ENCODE measurements around the gene SEMA3F.

SEMA3F gene

DNA sequence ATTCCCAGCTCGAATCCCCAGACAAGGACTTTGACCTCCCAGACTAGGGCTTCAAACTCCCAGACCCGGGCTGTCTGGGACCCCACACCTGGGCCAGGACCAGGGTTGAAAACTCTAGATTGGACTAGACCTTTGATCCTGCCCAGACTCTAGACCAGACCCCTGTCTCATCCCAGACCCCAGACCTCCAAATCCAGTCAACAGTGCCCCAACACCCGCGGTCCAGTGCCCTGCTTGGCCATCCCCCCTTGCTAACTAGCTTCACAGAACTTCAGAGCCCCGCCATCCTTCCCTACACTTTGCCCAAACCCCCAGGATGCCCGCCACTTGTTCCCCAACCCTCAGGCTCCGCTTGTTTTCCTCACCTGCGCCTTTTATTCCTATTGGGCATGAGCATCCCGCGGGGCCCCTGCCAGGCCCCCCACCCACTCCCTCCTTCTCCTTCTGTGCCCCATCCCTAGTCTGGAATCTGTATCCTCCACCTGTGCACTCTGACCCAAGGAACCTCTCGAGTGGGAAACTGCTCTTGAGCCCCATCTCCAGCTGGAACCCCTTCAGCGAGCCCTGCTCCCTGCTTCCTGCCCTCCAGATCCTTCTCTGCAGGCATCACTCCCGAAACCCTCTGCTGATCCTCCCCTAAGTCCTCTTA is 81.5 kb downstream of the SEMA3F start:
- DNase-seq: no peak

DNA sequence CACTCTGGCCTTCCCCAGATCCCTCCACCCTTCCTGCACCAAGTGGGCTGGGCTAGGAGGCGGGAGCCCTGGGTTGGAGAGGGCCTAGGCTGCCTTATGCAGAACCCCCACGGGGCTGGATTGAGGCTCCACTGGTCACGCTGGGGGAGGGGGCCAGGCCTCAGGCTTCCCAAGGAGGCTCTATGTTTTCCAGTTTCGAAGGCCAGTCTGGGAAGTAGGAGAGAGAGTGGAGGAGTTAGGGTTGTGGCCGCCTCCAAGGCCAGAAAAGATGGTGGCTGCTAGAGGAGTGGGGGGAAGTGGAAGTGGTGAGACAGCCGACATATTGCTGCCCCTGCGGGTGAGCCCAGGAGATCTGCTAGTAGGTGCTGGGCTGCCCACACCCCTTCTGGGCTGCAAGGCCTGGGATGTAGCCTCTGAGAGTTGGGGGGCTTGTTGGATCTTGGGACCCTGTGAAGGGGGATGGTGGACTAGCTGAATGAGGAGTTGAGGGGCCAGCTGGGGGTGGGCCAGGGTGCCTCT is 82.1 kb downstream of the SEMA3F start:
- DNase-seq: peak; percentile 27

DNA sequence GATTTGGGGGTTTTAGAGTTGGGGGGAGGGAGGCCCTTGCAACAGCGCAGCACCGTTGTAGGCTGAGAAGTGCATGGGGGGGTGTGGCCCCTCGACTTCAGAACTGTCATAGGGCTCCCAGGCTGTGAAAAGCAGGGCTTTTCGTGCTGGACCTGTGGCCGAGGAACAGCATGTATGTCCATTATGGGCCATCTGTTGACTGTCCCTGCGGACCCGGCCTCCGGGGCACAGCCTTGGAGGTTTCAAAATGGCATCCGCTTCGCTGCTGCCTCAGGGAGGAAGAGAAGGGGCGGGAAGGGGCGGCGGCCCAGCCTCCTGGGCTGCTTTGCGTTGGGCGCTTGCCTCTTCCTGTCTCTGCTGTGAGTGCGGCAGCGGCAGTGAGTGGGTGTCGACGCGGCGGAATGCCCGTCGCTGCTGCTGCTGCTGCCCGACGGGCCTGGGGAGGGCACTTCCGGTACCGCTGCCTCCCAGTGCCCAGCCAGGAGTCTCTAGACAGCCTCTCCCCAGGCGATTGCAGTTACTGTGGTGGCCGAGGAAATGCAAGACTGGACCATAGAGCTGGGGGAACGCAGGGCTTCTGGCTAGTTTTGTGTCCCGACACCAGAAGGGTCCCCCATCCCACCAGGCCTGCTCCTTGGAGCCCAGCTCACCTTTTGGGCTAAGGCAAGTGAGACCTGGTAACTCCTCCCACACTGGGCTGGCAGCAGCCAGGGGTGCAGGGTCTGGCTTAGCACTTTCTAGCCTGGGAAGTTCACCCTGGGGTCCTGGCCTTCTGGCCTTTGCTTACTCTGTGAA is 82.8 kb downstream of the SEMA3F start:
- DNase-seq: peak; percentile 84

DNA sequence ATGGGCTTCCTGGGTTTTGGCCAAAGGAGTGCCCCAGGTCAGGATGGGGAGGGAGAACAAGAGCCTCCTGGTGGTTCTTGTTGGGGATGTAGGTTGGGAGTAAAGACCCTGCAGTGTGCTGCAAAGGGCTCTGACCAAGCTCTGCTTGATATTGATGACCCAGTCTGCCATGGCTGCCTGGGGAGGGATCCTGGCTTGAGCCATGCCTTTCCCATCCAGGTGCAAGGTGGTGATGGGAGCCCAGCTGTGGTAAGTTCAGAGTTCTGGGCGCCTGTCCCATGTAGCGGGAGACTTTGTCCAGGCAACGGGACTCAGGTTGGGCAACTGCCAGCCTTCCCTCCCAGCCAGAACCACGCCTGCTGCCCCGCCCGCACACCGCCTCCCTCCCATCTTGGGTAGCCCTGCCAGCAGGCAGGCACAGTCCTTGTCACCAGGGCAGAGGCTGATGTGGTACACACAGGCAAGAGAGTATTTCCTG is 83.5 kb downstream of the SEMA3F start:
- no peak for DNase-seq

Data from activated gamma-delta T cell treated with Interleukin-2 at 50 U/mL for 16 hours (primary cell).